ENCODE data around the gene COL21A1. TPM values are rescaled to one million over a fixed set of nuclear protein-coding genes. Genes with fewer than 3 reads are reported as not detected.

COL21A1 gene
- total RNA-seq, 1 experiment from 2014 or later = 3.3 TPM

GRCh38 chr6:56148488-56149186 is 98.7 kb downstream of the COL21A1 start:
- Histone ChIP-seq H3K27me3 (ENCODE audit: control insufficient read depth, insufficient read depth, low read length) (no peaks in the 10 kb centered on the region), H3K36me3 (ENCODE audit: control insufficient read depth, insufficient read depth, low read length) (no peaks in the 10 kb centered on the region), H3K9me3 (ENCODE audit: control insufficient read depth, insufficient read depth, low read depth, low read length) (peaks cover 2% of the 10 kb centered on the region; the same call in 1 of the 2 replicates), H3K27ac (ENCODE audit: low read length) (no peak overlapping the region), H3K4me3 (ENCODE audit: low read depth in 2 of 2, low read length in 2 of 2) (no peak overlapping the region), H3K4me1 (ENCODE audit: control insufficient read depth, insufficient read depth, low read length) (no peaks in the 10 kb centered on the region)
- BruUV-seq (replicated peaks) = no TSS peak
- DNase-seq (ENCODE audit: low read depth, low spot score) = no peak
- TF ChIP-seq POLR2AphosphoS5 (IDR thresholded peaks at IDR 0.05; ENCODE audit: low read depth, low read length) (no peak), SIN3A (IDR thresholded peaks at IDR 0.05; ENCODE audit: borderline replicate concordance, insufficient read depth, low read depth, low read length) (no peak), TCF7L2 (IDR thresholded peaks at IDR 0.05; ENCODE audit: low read depth, low read length) (no peak), CTCF (IDR thresholded peaks at IDR 0.05) (no peak)
- TF ChIP-seq, protein P1, sequence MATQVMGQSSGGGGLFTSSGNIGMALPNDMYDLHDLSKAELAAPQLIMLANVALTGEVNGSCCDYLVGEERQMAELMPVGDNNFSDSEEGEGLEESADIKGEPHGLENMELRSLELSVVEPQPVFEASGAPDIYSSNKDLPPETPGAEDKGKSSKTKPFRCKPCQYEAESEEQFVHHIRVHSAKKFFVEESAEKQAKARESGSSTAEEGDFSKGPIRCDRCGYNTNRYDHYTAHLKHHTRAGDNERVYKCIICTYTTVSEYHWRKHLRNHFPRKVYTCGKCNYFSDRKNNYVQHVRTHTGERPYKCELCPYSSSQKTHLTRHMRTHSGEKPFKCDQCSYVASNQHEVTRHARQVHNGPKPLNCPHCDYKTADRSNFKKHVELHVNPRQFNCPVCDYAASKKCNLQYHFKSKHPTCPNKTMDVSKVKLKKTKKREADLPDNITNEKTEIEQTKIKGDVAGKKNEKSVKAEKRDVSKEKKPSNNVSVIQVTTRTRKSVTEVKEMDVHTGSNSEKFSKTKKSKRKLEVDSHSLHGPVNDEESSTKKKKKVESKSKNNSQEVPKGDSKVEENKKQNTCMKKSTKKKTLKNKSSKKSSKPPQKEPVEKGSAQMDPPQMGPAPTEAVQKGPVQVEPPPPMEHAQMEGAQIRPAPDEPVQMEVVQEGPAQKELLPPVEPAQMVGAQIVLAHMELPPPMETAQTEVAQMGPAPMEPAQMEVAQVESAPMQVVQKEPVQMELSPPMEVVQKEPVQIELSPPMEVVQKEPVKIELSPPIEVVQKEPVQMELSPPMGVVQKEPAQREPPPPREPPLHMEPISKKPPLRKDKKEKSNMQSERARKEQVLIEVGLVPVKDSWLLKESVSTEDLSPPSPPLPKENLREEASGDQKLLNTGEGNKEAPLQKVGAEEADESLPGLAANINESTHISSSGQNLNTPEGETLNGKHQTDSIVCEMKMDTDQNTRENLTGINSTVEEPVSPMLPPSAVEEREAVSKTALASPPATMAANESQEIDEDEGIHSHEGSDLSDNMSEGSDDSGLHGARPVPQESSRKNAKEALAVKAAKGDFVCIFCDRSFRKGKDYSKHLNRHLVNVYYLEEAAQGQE (IDR thresholded peaks at IDR 0.05; ENCODE audit: insufficient read depth in 1 of 2, low read depth in 2 of 2, low read length in 1 of 2) = no peak
- ATAC-seq = no peak
- intact Hi-C loops (cut with micrococcal nuclease; ENCODE audit: unreplicated experiment) = no loop called here
- ChIA-PET POLR2A (no interaction called here), CTCF (no interaction called here)
- in situ Hi-C loops (cut with HindIII; ENCODE audit: low pct_unique_long_range_greater_than_20kb, low sequenced_read_pairs) = no loop called here

GRCh38 chr6:56147766-56148165 is 99.6 kb downstream of the COL21A1 start:
- ATAC-seq = no peak
- no TSS peak for BruUV-seq (replicated peaks)
- Histone ChIP-seq H3K36me3 (ENCODE audit: control insufficient read depth, insufficient read depth, low read length) (no peaks in the 10 kb centered on the region), H3K27ac (ENCODE audit: low read length) (no peak overlapping the region), H3K27me3 (ENCODE audit: control insufficient read depth, insufficient read depth, low read length) (no peaks in the 10 kb centered on the region), H3K4me3 (ENCODE audit: low read depth in 2 of 2, low read length in 2 of 2) (no peak overlapping the region), H3K9me3 (ENCODE audit: control insufficient read depth, insufficient read depth, low read depth, low read length) (no peaks in the 10 kb centered on the region), H3K4me1 (ENCODE audit: control insufficient read depth, insufficient read depth, low read length) (no peaks in the 10 kb centered on the region)
- TF ChIP-seq SIN3A (IDR thresholded peaks at IDR 0.05; ENCODE audit: borderline replicate concordance, insufficient read depth, low read depth, low read length) (no peak), POLR2AphosphoS5 (IDR thresholded peaks at IDR 0.05; ENCODE audit: low read depth, low read length) (no peak), CTCF (IDR thresholded peaks at IDR 0.05) (no peak)
- intact Hi-C loops (cut with micrococcal nuclease; ENCODE audit: unreplicated experiment) = no loop called here
- POLR2A ChIA-PET = no interaction called here
- in situ Hi-C loops (cut with HindIII; ENCODE audit: low pct_unique_long_range_greater_than_20kb, low sequenced_read_pairs) = no loop called here
- DNase-seq (ENCODE audit: low read depth, low spot score) = no peak
- CTCF ChIA-PET = no interaction called here

Measured in Panc1 (cell line).